ENCODE data around the gene LIMA1.
"Not testable (repeated sequence)": the region's sequence is repeated elsewhere in the genome, so short reads cannot be mapped to it uniquely, and the experiment has no call there.

LIMA1 gene

GRCh38 chr12:50246873-50247612, 36.3 kb downstream of the LIMA1 start:
- DNase-seq = no peak

- DNase-seq = no peak
Observed at GRCh38 chr12:50246197-50246865, 37.0 kb downstream of the LIMA1 start.

GRCh38 chr12:50243507-50243906, 39.8 kb downstream of the LIMA1 start:
- no peak for DNase-seq

- DNase-seq = no peak
Observed at GRCh38 chr12:50242751-50243191, 40.5 kb downstream of the LIMA1 start.

GRCh38 chr12:50241178-50241577, 42.1 kb downstream of the LIMA1 start:
- no peak for DNase-seq

GRCh38 chr12:50240792-50241114, 42.6 kb downstream of the LIMA1 start:
- DNase-seq = no peak

GRCh38 chr12:50240096-50240791, 43.1 kb downstream of the LIMA1 start:
- no peak for DNase-seq

GRCh38 chr12:50239355-50239891, 43.9 kb downstream of the LIMA1 start:
- no peak for DNase-seq

GRCh38 chr12:50234347-50234746, 49.0 kb downstream of the LIMA1 start:
- no peak for DNase-seq

- DNase-seq = no peak
Observed at GRCh38 chr12:50232771-50233209, 50.5 kb downstream of the LIMA1 start.

- no peak for DNase-seq
Observed at GRCh38 chr12:50232206-50232605, 51.1 kb downstream of the LIMA1 start.

GRCh38 chr12:50231346-50231745, 52.0 kb downstream of the LIMA1 start:
- no peak for DNase-seq

- no peak for DNase-seq
Observed at GRCh38 chr12:50230217-50230616, 53.1 kb downstream of the LIMA1 start.

- DNase-seq = no peak
Observed at GRCh38 chr12:50224026-50224692, 59.2 kb downstream of the LIMA1 start.

- DNase-seq = peak; percentile 45
Observed at GRCh38 chr12:50222275-50222783, 61.0 kb downstream of the LIMA1 start.

GRCh38 chr12:50221228-50222008, 61.9 kb downstream of the LIMA1 start:
- DNase-seq = peak; percentile 55

GRCh38 chr12:50220363-50220995, 62.8 kb downstream of the LIMA1 start:
- DNase-seq = peak; percentile 52

- no peak for DNase-seq
Observed at GRCh38 chr12:50219544-50219943, 63.8 kb downstream of the LIMA1 start.

GRCh38 chr12:50219001-50219400, 64.3 kb downstream of the LIMA1 start:
- DNase-seq = not testable (repeated sequence)

GRCh38 chr12:50218386-50218785, 64.9 kb downstream of the LIMA1 start:
- DNase-seq = no peak

GRCh38 chr12:50217202-50217601, 66.1 kb downstream of the LIMA1 start:
- no peak for DNase-seq

GRCh38 chr12:50215033-50215432, 68.3 kb downstream of the LIMA1 start:
- no peak for DNase-seq

Data from GF-D8 (cell line).